ENCODE data around the gene MAFG.
"Not testable (repeated sequence)": the region's sequence is repeated elsewhere in the genome, so short reads cannot be mapped to it uniquely, and the experiment has no call there.

MAFG gene

DNA sequence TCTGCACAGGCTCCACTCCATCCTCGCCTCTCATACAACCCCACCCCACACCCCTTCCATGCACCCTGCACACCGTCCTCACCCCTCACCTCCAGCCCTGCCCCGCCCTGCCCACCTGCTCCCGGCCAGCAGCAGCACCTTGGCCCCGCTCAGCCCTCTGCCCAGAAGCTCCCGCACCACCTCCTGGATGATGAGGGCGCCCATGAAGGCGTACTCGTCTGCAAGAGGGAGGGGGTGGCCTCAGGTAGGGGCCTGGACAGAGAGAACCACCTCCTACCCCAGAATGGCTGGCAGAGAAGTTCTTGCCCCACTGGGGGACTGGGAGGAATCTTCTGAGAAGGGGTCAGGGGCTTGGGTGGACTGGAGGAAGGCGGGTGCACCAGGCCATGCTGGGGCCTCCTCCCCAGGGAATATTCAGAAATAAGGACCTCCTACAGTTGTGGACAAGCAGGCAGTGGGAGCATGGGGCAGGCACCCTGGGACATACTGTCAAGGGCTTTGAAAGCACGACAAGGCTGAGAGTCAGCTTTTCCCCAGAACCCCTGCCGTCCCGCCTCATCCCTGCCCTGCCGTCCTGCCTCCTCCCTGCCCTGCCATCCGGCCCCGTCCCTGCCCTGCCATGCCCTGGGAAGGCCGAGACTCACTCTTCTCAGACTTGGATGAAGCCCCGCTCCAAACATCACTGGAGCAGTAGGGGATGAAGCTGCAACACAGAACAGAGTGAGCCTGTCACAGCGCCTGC is 30.3 kb upstream of the MAFG start:
- DNase-seq, result no peak

DNA sequence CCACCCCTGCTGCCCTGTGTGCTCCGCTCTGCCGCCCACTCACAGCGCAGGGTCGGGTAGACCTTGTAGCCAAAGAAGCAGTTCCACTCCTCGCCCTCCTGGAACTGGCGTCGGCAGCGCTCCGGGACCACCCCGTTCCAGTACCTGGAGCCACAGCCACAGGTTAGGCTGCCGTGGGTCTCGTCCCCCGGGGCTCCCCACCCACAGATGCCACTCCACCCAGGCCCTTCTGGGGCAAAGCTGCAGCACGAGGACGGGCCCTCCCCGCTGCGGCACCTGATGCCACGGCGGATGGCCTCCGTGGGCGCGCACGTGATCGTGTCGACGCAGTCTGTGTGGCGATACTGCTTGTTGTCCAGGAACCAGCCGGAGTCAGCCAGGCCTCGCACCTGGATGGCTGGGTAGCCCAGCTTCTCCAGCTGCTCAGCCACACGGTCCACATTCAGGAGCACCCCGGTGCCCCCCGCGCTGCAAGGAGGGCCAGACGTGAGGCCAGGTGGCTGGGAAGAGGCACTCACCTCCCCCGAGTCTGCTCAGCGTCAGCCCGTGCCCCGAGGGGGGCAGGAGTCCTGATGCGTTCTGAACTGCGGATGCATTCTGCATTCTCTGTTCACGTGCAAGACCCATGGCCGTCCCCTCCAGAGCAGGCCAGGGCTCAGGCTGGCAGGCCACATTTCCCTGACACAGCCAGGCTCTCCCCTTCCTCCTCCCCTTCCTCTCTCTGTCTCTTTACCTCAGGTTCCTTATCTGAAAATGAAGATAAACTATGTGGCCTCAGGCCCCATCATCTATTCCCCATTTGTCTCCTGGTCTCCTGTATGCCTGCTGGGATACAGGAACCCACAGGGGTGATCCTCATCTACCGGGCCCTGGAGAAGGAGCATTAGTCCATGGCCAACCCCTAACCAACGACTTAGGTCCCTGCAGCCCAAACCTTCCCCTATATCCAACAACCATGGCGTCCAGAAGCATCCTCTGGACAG is 29.4 kb upstream of the MAFG start:
- no peak for DNase-seq

GRCh38 chr17:81955756-81956544 is 28.4 kb upstream of the MAFG start:
- DNase-seq, result no peak

DNA sequence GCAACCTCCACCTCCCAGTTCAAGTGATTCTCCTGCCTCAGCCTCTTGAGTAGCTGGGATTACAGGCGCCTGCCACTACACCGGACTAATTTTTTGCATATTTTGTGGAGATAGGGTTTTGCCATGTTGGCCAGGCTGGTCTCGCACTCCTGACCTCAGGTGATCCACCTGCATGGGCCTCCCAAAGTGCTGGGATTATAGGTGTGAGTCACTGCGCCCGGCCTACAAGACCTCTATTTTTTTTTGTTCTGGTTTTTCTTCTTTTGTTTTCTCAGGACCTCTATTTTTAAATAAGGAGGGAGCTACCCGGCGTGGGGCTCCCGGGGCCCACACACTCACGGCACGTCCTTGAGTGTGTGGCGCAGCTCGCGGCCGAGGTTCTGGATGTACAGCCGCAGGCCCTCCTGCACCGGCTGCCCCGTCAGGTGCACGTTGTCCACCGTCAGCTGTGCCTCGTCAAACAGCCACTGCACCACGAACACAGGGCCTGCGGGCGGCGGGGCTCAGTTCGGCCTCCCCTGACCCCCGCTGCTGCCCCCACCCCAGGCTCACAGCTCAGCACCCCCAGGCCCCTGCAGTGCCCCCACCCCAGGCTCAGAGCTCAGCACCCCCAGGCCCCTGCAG is 27.6 kb upstream of the MAFG start:
- DNase-seq, result no peak

- no peak for DNase-seq
Observed at GRCh38 chr17:81954131-81955057, 26.9 kb upstream of the MAFG start.

- not testable (repeated sequence) for DNase-seq
Observed at GRCh38 chr17:81953443-81953842, 25.9 kb upstream of the MAFG start.

GRCh38 chr17:81952792-81953228 is 25.3 kb upstream of the MAFG start:
- DNase-seq, result no peak

DNA sequence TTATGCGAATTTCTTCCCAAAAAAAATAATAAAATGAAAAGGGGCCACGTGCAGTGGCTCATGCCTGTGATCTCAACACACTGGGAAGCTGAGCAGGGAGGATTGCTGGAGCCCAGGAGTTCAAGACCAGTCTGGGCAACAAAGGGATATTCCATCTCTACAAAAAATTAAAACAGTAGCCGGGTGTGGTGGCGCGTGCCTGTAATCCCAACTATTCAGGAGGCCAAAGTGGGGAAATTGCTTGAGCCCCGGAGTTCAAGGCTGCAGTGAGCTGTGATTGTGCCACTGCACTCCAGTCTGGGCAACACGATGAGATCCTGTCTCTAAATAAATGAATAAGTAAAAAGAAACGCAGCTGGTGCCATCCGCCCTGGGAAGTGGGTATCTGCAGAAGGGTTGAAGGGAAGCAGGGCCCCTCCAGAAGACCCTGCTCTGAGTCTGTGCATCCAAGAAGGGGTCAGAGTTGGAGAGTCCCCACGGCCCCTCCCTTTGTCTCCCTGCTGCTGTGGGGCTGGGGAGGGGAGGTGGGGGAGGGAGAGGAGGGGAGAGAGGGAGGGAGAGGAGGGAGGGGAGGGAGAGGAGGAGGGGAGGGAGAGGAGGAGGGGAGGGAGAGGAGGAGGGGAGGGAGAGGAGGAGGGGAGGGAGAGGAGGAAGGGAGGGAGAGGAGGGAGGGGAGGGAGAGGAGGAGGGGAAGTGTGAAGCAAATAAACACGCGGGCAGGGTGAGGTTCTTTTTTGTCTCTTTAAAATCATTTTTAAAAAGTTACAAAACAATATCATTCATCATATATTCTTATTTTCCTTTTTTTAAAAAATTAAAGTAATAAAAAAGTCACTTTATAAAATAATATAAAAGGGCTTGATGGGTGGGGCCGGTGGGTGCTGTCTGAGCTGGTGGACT is 24.5 kb upstream of the MAFG start:
- DNase-seq, result no peak

- no peak for DNase-seq
Observed at GRCh38 chr17:81950501-81950900, 23.0 kb upstream of the MAFG start.

GRCh38 chr17:81948635-81949378 is 21.3 kb upstream of the MAFG start:
- no peak for DNase-seq

DNA sequence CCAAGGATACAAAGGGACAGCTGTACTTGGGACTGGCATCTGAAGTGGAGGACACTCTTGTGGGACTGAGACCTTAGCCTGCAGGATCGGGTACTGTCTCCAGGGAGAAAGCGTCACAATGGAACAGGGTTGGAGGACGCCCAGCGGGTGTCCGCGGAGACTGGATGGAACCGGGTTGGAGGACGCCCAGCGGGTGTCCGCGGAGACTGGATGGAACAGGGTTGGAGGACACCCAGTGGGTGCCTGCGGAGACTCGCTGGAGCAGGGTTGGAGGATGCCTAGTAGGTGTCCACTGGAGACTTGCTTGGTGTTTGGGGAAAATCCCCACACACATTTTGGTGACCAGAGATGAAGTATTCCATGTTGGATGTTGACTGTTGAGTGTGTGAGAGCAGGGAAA is 19.7 kb upstream of the MAFG start, which contains the start of gene MYADML2:
MYADML2 (minus strand) TSS at position 45 of the 400 bp plus-strand sequence. CDS start 5,492 bp downstream, outside the sequence.
- DNase-seq, result no peak

- DNase-seq, result no peak
Observed at GRCh38 chr17:81944858-81945257, 17.3 kb upstream of the MAFG start.

GRCh38 chr17:81942167-81942553 is 14.6 kb upstream of the MAFG start:
- DNase-seq, result no peak

GRCh38 chr17:81941484-81942166 is 14.1 kb upstream of the MAFG start:
- DNase-seq, result no peak

GRCh38 chr17:81940538-81941483 is 13.3 kb upstream of the MAFG start:
- no peak for DNase-seq

GRCh38 chr17:81939881-81940385 is 12.4 kb upstream of the MAFG start:
- DNase-seq, result no peak

DNA sequence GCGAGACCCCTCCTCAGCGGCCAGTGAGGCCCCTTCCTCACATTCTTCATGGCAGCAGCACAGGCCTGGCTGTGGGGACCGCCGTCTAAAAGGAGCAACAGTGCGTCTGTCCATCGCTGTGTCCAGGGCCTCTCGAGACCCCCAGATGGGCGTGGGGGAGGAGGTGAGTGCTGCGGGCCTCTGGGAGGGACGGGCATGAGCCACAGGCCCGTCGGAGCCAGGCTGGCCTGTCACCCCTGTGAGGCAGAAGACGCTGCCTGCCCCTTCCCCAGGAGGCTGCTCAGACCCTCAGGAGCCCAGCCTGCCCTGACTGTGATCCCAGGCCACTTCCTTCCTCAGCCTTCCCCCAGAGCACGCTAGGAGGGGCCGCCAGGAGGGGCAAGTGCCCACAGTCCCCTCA is 11.7 kb upstream of the MAFG start:
- DNase-seq, result no peak

GRCh38 chr17:81935709-81936084 is 8.2 kb upstream of the MAFG start:
- DNase-seq, result no peak
